Stimulated activated CD8-positive, alpha-beta memory T cell treated with anti-CD3 and anti-CD28 coated beads, Interleukin-4, amount 100 ng/mL, for 1 hour (primary cell): ENCODE data around the gene SMPDL3B.

Source experiments
- DNase-seq, 2 donors: peaks; one replicate each; pipeline ENCODE4 v3.0.0-alpha.2; 2020; ENCODE audit warnings: low read depth in 2 of 2, low spot score in 1 of 2

Gene SMPDL3B

DNA sequence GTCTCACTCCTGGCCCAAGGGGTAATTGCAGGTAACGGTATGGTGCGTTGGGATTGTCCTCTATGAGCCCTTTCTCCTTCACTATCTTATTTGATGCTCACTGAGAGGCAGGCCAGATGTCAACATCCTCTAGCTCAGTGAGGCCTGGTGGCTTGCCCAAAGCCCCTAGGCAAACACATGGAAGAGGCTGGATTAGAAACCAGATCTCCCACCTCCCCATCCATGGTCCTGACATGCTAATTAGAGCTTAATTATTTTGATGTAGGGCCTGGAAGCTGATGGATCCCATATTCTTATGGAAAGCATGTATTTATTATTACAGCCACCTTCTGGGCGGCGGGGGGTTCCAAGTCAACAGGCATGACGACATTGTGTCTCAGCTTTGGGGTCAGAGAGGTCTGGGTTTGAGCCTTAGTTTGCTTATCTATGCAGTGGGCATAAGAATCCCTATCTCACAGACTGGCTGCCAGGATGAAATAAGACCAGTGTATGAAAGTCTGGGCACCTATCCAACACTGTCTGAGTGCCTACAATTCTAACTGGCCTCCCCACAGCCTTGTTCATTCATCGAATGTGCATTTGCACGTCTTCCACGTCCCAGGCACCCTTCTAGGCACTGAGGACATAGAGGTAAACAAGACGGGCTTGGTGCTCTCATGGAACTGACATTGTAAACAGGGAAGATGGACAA, 6.2 kb downstream of the SMPDL3B start:
- DNase-seq: no peak

DNA sequence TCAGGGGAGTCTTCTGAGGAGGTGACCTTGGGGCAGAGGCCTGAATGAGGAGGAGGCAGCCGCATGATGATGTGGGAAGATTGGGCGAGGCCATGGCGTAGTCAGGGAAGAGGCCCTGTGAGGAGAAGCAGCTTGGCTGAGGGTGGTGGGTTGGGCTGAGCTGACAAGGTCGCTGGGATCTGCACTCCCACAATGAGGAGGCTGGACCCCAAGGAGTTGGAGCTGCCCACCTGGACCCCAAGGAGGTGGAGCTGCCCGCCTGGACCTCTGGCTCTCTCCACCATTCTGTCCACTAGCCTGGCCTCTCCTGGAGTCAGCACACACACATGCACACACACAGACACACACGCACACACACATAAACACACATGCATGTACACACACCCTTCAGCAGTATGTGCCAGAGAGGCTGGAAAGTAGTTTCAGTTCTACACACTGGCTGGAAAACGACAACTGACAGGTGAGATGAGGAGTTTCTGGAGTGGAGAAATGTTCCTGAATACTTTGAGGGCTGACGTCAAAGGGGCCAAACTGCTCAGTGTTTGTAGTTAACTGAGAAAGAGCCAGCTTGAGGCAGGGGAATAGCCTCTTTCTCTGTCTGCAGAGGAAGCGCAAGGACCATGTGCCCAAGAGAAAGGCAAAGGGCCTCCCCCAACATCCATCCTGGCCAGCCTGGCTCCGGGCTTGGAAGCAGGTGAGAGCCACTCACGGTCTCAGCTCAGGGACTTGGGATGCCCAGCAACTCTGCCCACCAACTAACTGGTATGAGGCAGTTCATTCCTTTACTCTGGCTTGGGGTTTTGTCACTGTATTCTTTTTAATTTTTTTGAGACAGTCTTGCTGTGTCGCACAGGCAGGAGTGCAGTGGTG, 7.1 kb downstream of the SMPDL3B start:
- no peak for DNase-seq

DNA sequence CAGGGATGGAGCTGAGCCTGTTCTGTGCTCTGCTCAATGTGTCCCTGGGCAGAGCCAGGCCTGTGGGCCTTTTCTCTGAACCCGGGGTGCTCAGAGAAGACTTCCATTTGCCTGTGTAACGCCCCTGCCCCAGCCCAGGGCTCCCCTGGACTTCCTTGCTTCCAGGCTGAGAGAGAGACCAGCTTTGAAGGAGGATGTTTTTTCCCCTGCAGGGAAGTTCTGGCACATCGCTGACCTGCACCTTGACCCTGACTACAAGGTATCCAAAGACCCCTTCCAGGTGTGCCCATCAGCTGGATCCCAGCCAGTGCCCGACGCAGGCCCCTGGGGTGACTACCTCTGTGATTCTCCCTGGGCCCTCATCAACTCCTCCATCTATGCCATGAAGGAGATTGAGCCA, 10.2 kb downstream of the SMPDL3B start:
- DNase-seq: no peak

DNA sequence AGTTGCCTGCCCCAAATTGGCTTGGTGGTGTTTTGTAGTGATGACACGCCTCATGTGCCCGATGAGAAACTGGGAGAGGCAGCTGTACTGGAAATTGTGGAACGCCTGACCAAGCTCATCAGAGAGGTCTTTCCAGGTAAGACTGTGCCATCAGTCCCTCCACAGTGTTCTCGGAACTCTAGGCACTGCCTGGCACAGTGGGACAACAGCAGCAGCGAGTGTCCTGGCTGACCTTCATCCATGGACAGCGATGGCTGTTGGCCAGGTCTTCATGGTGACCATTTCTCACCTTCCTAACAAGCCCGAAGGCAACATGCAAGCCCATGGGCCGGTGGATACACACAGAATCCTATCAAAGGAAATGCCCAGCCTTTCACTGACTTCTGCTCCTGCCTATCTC, 14.2 kb downstream of the SMPDL3B start:
- DNase-seq: no peak

DNA sequence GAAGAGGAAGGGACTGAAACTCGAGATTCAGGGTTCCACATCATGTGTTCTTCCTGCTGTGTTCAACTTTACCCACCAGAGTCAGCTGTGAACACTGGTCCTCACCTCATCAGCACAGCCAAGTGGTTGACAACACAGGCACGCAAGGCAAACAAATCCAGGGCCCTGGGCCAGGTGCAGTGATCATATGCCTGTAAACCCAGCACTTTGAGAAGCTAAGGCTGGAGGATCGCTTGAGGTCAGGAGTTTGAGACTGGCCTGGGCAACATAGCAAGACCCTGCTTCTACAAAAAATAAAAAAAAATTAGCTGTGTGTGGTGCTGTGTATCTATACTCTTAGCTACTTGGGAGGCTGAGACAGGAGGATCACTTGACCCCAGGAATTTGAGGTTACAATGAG, 16.6 kb downstream of the SMPDL3B start:
- no peak for DNase-seq

DNA sequence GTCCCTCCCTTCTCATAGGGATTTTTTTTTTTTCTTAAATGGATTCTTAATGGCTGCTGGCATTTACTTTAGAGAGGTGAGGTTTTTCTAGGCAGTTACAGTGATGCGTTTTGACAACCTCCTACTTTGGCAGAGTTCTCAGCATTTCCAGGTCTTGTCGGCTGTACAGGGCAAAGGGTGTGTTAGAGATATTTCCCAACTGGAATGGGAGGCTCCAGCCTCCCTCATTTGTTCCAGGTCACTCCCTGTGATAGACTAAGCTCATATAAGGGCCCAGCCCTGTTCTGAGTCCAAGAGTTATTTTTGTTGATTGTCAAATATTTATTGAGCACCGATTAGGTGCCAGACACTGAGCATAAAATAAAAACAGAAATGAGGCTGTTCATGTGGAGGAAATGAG, 17.3 kb downstream of the SMPDL3B start:
- no peak for DNase-seq

DNA sequence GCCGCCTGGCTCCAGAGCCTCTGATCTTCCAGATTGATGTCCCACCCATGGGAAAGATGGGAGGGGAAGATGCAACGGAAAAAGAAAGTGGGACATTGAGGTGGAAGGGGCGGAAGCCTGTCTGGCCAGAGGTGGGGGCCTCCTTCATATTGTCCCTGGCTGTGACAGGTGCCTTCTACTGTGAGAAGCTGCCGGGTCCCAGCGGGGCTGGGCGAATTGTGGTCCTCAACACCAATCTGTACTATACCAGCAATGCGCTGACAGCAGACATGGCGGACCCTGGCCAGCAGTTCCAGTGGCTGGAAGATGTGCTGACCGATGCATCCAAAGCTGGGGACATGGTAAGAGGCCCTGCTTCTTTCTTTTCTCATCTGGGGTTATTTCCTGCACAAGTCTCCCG, 19.4 kb downstream of the SMPDL3B start:
- no peak for DNase-seq

DNA sequence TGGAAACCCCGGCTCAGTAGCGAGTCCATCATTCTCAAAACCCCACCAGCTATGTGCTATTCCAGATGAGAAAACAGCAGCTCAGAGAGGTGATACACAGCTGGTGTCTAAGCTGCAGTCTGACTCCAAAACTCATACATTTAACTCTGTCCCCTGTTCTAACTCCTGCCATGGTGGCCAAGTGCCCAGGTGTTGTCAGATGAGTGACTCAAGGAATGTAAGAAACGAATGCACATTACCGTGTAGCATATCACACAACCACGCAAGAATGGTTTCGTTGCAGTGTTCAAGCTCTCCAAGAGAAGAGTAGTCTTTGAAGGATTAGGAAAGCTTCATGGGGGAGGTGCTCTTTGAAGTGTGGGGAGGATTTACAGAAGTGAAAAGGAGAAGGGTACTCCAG, 20.3 kb downstream of the SMPDL3B start:
- no peak for DNase-seq

DNA sequence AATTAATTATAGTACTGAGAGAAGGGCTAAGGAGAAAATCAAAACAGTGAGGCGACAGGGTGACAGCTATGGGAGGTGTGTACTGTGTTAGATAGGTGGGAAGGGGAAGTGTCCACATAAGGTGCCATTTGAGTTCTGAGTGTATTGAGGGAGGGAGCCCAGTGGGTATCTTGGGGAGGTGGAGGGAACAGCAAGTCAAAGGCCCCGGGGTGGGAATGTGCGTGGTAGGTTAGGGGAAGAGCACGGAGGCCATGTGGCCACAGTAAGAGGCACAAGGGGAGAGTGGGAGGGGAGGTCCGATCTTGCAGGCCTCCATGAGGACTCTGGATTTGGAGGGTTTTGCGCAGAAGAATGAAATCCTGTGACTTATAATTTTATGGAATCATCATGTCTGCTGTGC, 22.0 kb downstream of the SMPDL3B start:
- no peak for DNase-seq

DNA sequence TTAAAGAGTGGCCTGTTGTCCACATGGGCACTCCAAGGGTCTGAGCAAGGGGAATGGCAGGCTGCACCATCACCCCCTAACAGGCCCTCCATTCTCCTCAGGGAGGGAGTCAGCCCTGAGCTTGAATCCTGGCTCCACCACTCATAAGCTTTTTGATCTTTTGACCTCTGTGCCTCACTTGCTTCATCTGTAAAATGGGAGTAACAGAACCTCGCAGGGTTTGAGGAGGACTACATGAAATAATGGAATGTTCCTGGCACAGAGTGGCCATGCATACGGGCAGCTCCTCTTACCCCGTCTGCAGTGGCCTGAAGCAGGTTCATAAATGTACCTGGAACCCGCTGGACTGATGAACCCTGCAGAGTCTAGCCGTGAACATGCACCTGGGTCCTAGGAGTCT, 22.9 kb downstream of the SMPDL3B start:
- DNase-seq: no peak

DNA sequence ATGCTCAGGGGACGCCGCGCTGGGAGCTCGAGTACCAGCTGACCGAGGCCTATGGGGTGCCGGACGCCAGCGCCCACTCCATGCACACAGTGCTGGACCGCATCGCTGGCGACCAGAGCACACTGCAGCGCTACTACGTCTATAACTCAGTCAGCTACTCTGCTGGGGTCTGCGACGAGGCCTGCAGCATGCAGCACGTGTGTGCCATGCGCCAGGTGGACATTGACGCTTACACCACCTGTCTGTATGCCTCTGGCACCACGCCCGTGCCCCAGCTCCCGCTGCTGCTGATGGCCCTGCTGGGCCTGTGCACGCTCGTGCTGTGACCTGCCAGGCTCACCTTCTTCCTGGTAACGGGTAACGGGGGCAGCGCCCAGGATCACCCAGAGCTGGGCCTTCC, 23.7 kb downstream of the SMPDL3B start:
- DNase-seq: no peak

DNA sequence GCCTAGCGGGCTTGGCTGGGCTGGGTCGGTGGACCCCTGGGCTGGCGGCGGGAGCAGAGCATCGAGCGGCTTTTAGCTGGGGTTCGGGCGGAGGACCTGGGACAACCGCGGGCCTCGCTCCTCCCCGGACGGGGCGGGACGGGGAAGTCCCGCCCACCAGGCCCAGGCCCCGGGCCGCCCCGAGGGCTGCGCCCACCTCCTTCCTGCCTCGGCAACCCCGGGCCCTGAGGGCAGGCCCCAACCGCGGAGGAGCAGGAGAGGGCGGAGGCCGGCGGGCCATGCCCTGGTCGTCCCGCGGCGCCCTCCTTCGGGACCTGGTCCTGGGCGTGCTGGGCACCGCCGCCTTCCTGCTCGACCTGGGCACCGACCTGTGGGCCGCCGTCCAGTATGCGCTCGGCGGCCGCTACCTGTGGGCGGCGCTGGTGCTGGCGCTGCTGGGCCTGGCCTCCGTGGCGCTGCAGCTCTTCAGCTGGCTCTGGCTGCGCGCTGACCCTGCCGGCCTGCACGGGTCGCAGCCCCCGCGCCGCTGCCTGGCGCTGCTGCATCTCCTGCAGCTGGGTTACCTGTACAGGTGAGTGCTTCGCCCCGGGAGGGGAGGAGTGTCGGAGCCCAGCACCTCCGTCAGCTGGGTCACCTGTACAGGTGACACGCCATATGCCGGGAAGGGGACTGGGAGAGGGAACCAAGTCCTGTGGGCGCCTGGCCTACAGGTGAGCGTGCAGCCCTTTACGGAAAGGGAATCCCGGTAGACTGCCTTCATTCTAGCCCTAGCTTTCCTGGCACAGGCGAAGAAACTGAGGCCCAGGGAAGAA, 25.2 kb downstream of the SMPDL3B start, which contains the start of gene XKR8:
TSS of gene XKR8 (plus strand) at position 182 of the 812 bp plus-strand sequence. CDS start at position 279, 97 bp downstream.
- peak; percentile 52 to 60 for DNase-seq

DNA sequence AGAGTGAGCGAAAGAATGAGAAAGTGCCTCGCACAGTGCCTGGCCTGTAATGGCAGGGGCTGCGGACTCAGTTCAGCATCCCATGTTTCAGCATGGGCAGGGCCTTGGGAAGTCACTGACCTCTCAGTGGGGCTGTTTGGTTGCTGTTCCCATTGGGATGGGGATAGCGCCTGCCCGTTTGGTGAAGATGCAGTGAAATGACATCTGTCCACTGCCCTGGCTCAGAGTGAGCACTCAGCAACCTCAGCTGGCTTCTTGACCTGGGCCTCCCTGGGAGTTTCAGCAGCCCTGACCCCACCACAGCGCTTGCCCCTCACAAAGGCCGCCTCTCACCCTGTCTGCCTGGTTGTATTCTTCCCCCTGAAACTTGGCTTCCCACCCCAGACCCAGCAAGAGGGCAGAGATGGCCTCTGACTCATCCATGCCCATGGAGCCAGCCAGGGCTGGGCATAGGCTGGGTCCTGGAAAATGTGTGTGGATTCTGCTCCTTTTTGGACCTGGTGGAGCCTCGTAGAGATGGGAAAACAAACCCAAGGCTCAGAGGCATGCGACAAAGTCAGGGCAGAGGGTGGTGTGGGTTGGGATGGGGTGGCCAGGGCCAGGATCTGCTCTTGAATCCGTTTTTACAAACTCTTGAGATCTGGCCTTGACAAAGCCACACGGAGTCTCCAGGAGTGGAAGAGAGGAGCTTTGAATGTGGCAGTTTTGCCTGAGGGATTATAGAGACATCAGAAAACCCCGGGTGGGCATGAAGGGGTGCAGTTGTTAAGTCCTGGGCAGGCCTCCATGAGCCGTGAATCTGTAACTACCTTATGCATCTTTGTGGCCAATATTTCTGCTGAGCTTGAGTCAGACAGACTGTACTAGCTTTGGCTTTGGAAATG, 26.2 kb downstream of the SMPDL3B start:
- no peak for DNase-seq

DNA sequence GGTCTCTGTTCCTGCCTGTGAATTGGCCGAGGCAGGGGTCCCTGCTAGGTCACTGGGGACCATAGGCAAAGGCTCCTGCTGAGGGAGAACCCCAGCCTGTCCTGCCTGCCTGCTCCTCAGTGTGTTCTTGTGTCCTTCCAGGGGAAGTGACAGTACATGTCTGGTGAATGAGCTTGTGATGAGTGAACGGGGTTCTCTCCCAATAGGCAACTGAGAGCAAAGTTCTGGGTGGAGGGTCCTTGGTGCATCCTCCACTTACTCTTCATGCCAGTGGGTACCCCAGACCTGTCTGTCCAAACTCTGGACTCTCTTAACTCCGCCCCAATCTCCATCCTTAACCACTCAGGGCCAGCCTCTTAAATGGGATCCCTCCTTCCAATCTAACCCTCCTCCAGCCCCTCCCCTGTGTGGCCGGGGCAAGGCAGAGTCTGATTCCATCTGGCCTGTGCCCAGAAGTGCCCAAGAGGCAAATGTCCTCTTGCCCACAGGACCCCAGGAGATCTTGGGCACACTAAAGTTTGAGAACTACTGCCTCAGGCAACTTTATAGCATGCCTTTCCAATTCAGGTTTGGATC, 26.9 kb downstream of the SMPDL3B start:
- no peak for DNase-seq

DNA sequence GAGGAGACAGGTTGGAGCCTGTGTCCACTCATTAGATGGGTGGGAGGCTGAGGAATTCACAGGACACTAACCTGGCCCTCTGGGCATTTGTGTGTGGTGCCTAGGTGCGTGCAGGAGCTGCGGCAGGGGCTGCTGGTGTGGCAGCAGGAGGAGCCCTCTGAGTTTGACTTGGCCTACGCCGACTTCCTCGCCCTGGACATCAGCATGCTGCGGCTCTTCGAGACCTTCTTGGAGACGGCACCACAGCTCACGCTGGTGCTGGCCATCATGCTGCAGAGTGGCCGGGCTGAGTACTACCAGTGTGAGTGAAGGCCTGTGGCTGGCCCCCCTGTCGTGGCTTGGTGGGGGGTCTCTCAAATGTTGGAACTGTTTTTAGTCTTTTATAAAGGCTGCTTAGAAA, 28.6 kb downstream of the SMPDL3B start:
- DNase-seq: no peak

DNA sequence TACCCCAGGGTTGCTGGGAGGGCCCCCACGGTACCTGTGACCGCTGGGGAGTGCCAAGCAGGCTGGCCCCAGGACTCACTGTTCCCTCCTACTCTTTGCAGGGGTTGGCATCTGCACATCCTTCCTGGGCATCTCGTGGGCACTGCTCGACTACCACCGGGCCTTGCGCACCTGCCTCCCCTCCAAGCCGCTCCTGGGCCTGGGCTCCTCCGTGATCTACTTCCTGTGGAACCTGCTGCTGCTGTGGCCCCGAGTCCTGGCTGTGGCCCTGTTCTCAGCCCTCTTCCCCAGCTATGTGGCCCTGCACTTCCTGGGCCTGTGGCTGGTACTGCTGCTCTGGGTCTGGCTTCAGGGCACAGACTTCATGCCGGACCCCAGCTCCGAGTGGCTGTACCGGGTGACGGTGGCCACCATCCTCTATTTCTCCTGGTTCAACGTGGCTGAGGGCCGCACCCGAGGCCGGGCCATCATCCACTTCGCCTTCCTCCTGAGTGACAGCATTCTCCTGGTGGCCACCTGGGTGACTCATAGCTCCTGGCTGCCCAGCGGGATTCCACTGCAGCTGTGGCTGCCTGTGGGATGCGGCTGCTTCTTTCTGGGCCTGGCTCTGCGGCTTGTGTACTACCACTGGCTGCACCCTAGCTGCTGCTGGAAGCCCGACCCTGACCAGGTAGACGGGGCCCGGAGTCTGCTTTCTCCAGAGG, 31.8 kb downstream of the SMPDL3B start:
- no peak for DNase-seq

DNA sequence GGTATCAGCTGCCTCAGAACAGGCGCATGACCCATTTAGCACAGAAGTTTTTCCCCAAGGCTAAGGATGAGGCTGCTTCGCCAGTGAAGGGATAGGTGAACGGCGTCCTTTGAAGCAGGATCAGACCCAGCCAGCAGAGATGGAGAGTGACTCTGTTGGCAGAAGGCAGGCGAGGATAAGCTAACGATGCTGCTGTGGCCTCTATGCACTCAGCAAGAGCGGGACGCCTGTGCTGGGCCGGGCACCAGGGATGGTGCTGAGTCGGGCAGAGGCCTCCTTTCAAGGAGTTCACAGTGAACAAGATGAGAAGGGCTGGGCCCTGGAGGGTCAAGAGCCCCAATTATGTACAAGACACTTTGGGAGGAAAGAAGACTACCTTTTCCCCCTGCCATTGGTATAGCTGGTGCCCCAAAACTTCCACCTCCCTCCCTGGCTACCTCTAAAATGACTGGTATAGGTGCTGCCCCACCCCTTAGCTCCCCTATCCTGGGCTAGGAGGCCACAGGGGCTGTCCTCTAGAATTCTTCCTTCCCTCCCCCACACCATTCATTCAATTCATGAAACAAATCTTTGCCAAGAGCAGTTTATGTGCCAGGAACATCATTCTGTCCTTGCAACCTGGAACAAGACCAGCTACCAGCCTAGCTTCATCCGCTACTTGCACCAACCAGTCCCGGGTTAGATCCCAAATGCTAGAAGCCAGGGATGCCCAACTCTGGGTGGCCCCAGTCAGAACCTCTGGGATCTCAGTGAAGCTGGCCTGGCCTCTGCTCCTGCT, 32.5 kb downstream of the SMPDL3B start:
- no peak for DNase-seq

DNA sequence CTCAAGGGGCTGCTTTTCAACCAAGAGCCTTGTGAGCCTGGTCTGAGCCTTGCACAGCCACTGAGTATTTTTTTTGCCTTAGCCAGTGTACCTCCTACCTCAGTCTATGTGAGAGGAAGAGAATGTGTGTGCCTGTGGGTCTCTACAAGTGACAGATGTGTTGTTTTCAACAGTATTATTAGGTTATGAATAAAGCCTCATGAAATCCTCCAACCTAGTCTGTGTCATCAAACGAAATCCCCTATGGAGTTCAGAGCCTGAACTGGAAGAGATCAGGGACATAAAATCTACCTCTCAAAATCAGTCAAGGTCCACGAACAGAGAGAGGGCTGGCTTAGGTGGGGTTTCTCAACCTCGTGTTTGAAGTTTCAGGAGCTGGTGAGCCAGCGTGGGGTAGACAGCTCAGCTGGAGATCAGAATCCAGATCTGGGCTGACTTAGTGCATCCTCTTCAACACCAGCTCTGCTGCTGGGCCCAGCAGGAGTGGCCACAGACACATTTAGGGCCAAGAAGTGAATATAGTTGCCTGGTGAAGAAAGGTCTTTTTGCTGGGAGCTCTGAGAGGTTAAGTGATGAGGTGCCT, 33.2 kb downstream of the SMPDL3B start:
- DNase-seq: no peak

DNA sequence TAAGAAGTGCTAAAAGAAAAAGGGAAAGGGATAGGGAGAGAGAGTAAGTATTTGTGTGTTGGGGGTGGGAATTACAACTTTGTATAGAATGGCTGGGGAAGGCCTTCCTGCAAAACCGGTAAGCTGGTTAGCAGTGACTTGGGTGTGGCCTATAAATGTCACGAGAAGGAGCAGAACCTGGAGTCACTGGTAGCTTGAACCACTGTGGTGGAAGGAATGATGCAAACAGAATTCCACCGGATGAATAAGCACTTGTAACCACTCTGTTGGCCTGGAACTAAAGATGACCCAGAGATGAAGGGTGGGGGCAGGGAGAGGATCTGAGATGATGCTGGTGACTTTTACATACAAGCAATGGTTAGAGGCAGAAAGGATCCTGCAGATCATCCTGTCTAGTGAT, 33.9 kb downstream of the SMPDL3B start:
- no peak for DNase-seq
